ENCODE results near the gene SAMSN1. TPM values are rescaled to one million over a fixed set of nuclear protein-coding genes. Genes with fewer than 3 reads are reported as not detected.

The SAMSN1 gene
- polyA plus RNA-seq, 1 experiment: not detected

DNA sequence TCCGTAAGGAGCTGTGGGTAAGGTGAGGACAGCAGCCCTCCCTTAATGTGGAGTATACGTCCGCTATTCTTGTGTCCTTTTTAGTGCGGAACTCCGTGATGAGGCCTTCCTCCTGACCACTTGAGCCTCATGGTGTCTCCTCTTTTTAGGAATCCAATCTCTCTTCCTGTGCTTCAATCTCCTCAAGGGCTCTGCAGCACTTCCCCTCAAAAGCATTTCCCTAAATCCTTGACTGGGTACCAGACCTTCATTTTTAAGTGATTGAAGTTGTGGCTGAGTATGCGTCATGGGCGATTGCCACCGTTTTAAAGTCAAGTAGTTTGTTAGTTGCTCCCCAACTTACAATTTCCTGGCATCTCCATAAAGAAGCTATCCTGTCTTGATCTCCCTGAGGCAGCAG lies 62.8 kb downstream of the SAMSN1 start:
- no peak for DNase-seq (ENCODE audit: low read depth)
- H3K4me3 ChIP-seq (ENCODE audit: low read depth, low read length): no peak overlapping the region
- H3K36me3 ChIP-seq (ENCODE audit: control insufficient read depth, insufficient read depth, low read length): no peaks in the 10 kb centered on the region
- CTCF ChIA-PET: no interaction called here
- TF ChIP-seq, protein P1, sequence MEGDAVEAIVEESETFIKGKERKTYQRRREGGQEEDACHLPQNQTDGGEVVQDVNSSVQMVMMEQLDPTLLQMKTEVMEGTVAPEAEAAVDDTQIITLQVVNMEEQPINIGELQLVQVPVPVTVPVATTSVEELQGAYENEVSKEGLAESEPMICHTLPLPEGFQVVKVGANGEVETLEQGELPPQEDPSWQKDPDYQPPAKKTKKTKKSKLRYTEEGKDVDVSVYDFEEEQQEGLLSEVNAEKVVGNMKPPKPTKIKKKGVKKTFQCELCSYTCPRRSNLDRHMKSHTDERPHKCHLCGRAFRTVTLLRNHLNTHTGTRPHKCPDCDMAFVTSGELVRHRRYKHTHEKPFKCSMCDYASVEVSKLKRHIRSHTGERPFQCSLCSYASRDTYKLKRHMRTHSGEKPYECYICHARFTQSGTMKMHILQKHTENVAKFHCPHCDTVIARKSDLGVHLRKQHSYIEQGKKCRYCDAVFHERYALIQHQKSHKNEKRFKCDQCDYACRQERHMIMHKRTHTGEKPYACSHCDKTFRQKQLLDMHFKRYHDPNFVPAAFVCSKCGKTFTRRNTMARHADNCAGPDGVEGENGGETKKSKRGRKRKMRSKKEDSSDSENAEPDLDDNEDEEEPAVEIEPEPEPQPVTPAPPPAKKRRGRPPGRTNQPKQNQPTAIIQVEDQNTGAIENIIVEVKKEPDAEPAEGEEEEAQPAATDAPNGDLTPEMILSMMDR (IDR thresholded peaks at IDR 0.05; ENCODE audit: insufficient read depth, low read depth, low read length): no peak
- no peaks in the 10 kb centered on the region for H3K27me3 ChIP-seq (ENCODE audit: control insufficient read depth, insufficient read depth, low read length)
- POLR2A ChIA-PET: no interaction called here

DNA sequence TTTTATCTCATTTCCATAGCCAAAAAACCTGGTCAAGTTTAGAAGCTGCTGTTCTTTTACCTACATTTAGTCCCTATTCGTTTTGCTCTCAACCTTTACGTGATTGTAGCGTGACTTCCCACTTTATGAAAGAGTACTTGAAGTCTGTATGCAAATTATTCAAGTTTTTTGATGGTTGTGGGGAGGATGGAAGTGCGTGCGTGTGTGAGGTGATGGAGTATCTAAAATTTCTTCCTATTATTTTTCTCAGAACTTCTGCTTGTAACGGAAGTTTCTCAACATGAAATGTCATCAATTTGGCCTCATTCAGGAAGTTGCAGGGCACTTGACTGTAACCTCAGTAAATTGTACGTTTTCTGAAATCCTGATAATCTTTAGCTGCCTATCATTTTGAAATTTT lies 64.0 kb downstream of the SAMSN1 start:
- TF ChIP-seq, protein P1 (IDR thresholded peaks at IDR 0.05; ENCODE audit: insufficient read depth, low read depth, low read length): no peak
- no peaks in the 10 kb centered on the region for H3K27me3 ChIP-seq (ENCODE audit: control insufficient read depth, insufficient read depth, low read length)
- no peak for DNase-seq (ENCODE audit: low read depth)
- POLR2A ChIA-PET: no interaction called here
- no peaks in the 10 kb centered on the region for H3K36me3 ChIP-seq (ENCODE audit: control insufficient read depth, insufficient read depth, low read length)
- CTCF ChIA-PET: no interaction called here
- no peak overlapping the region for H3K4me3 ChIP-seq (ENCODE audit: low read depth, low read length)

DNA sequence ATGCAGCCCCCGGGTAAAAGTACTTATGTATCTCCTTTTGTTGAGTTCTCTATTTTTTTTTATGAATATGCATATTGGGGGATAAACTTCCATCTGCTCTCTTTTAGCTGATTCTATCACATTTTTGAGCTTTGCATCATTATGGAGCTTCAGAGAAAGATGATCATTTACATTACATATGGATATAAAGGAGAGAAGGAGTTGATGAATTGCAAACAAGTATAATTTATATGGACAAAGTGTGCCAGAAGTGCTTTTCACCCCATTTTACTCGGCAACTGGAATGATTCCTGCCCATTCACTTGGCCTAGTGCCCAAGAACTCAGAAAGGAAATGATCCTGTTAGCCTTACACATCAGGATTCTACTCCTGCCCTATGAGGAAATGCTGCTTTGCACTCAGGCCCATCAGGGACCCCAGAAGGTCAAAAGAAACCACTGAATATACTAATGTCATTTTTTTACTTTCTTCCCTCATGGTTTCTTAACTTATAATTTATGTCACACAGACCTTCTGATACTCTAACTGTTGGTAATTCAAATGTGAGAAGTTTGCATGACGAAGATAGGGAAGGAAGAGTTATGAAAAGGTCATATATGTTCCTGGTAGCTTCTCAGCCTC lies 65.6 kb downstream of the SAMSN1 start:
- POLR2A ChIA-PET: no interaction called here
- Histone ChIP-seq H3K36me3 (ENCODE audit: control insufficient read depth, insufficient read depth, low read length) (no peaks in the 10 kb centered on the region), H3K4me3 (ENCODE audit: low read depth, low read length) (no peak overlapping the region), H3K27me3 (ENCODE audit: control insufficient read depth, insufficient read depth, low read length) (no peaks in the 10 kb centered on the region)
- CTCF ChIA-PET: interaction anchor here (0.6 kb wide), 1 partner anchor 241 kb away, joined by 4 read pairs; no protein-coding TSS in a partner anchor
- DNase-seq (ENCODE audit: low read depth): no peak
- TF ChIP-seq, protein P1 (IDR thresholded peaks at IDR 0.05; ENCODE audit: insufficient read depth, low read depth, low read length): no peak

DNA sequence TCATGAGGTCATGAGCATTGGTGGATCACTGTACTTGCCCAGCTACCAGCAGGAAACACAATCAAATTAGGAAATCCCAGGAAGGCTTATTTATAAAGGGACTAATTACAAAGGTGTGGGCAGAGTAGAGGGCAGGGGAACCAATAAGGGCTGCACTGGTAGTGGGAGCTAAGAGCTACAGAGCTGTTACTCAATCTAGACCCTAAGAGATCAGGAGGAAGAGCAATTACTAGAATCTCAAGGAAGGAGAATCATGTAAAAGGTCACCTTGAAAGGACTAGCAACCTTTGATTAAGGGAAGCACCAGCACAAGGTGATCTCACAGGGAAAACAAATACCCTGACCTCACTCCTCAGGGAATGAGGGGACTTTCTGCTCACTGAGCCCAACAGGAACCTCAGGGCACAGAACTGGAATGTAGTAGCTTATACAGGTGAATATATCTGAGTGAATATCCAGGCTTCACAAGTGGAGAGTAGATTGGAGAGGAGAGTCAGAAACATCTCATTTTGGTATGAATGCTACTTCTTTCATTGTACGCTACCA lies 66.8 kb downstream of the SAMSN1 start:
- TF ChIP-seq, protein P1 (IDR thresholded peaks at IDR 0.05; ENCODE audit: insufficient read depth, low read depth, low read length): no peak
- Histone ChIP-seq H3K27me3 (ENCODE audit: control insufficient read depth, insufficient read depth, low read length) (no peaks in the 10 kb centered on the region), H3K4me3 (ENCODE audit: low read depth, low read length) (no peak overlapping the region), H3K36me3 (ENCODE audit: control insufficient read depth, insufficient read depth, low read length) (no peaks in the 10 kb centered on the region)
- ChIA-PET CTCF (interaction anchor here (0.5 kb wide), 1 partner anchor 228 kb away, joined by 3 read pairs; no protein-coding TSS in a partner anchor), POLR2A (no interaction called here)
- DNase-seq (ENCODE audit: low read depth): no peak

DNA sequence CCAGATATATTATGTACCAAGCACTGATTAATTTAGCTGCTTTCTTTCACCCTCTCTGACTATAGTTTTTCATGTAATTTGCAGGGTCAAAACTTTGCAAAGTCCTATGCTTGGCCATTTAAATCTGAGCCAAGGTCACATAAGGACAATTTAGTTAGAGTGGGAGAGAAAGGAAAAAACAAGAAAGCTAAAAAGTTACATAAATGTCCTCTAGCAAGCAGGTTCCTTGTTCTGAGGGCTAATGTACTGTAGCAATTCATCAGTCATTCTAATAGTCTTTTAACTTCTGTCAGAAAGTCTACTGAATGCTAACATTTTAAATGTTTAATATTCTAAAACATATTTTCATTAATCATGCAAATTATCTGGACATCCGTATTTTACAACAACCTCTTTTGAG lies 68.3 kb downstream of the SAMSN1 start:
- CTCF ChIA-PET: no interaction called here
- Histone ChIP-seq H3K36me3 (ENCODE audit: control insufficient read depth, insufficient read depth, low read length) (no peaks in the 10 kb centered on the region), H3K27me3 (ENCODE audit: control insufficient read depth, insufficient read depth, low read length) (no peaks in the 10 kb centered on the region), H3K4me3 (ENCODE audit: low read depth, low read length) (no peak overlapping the region)
- no peak for DNase-seq (ENCODE audit: low read depth)
- POLR2A ChIA-PET: no interaction called here
- TF ChIP-seq, protein P1 (IDR thresholded peaks at IDR 0.05; ENCODE audit: insufficient read depth, low read depth, low read length): no peak
